SJSA1 (cell line): ENCODE measurements around the gene RNF144A. TPM values are rescaled to one million over a fixed set of nuclear protein-coding genes. Genes with fewer than 3 reads are reported as not detected.

Experiments
- DNase-seq, 2 experiments: peaks; one replicate each; pipeline ENCODE4 v3.0.0-alpha.2; 2015 to 2020; ENCODE audit warnings: low spot score in 2 of 2, low read depth in 1 of 2
- H3K27ac ChIP-seq: fragments of 250-450 bp; sonication (Bioruptor Pico); 2 replicates; pipeline ENCODE4 v1.5.1; 2020; ENCODE audit warnings: mild to moderate bottlenecking, moderate library complexity
- H3K27me3 ChIP-seq: fragments of 250-450 bp; sonication (Bioruptor Pico); replicated peaks from 2 replicates; pipeline ENCODE4 v1.5.1; 2020; ENCODE audit warnings: mild to moderate bottlenecking, moderate library complexity
- H3K36me3 ChIP-seq: fragments of 250-450 bp; sonication (Bioruptor Pico); 2 replicates; pipeline ENCODE4 v1.5.1; 2020; ENCODE audit warnings: mild to moderate bottlenecking
- H3K4me1 ChIP-seq: fragments of 250-450 bp; sonication (Bioruptor Pico); replicated peaks from 2 replicates; pipeline ENCODE4 v1.6.1; 2021; ENCODE audit warnings: mild to moderate bottlenecking
- H3K4me3 ChIP-seq: fragments of 250-450 bp; sonication (Bioruptor Pico); 2 replicates; pipeline ENCODE4 v1.5.1; 2020; ENCODE audit warnings: mild to moderate bottlenecking
- H3K9me3 ChIP-seq: fragments of 250-450 bp; sonication (Bioruptor Pico); replicated peaks from 2 replicates; pipeline ENCODE4 v1.5.1; 2020; ENCODE audit warnings: mild to moderate bottlenecking
- total RNA-seq: library from RNA; depleted of rRNA; stranded (reverse); fragments of >200 nt; shearing (Covaris generic); gene quantifications from 2 replicates; pipeline ENCODE4 v1.2.3, GENCODE V29; 2014

The RNF144A gene
- total RNA-seq, 1 experiment from 2014 or later = 5.3 TPM

DNA sequence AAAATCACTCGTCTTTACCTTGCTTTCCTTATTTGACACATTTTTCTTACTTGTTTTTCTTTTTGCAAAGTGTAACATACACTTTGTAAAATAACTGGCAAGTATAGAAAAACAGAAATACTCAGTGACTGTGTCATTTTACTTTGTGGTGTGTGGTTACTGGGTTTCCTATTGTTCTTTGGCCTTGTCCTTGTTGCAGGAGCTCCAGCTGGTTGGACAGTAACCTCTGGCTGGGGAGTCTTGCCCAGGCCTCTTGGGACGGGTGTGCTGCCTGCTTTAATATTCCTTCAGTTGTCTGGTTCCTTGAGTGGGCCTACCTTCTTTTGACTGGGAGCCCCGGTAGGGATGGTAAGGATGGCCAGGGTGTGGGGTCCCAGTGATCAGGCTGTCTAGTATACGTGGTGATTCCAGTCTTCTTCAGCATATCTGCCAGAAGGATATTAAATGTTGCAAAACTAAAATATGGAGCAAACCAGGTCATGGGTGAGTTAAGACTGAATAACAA lies 53.8 kb downstream of the RNF144A start:
- Histone ChIP-seq H3K4me1 (no peaks in the 10 kb centered on the region), H3K4me3 (no peak overlapping the region), H3K27me3 (no peaks in the 10 kb centered on the region), H3K9me3 (no peaks in the 10 kb centered on the region), H3K36me3 (no peaks in the 10 kb centered on the region), H3K27ac (no peak overlapping the region)
- DNase-seq = no peak

DNA sequence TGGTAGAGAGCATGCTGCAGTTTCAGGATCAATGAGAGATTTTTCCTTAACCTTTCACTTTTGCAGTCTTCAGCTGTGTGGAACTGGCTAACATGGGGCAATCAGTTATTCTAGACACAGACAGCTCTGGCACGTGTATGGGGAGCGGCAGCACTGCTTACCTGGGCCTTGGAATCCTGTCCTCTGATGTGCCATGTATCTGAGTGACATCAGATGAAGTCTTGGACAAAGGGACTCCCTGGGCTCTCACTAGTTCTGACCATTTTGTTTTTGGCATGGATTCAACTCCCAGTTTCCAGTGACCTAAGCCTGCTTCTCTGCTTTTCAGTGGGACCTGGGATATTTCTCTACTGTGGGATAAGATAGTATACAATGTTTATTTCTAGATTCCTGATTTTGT lies 54.3 kb downstream of the RNF144A start:
- no peak for DNase-seq
- Histone ChIP-seq H3K27ac (no peak overlapping the region), H3K27me3 (no peaks in the 10 kb centered on the region)

DNA sequence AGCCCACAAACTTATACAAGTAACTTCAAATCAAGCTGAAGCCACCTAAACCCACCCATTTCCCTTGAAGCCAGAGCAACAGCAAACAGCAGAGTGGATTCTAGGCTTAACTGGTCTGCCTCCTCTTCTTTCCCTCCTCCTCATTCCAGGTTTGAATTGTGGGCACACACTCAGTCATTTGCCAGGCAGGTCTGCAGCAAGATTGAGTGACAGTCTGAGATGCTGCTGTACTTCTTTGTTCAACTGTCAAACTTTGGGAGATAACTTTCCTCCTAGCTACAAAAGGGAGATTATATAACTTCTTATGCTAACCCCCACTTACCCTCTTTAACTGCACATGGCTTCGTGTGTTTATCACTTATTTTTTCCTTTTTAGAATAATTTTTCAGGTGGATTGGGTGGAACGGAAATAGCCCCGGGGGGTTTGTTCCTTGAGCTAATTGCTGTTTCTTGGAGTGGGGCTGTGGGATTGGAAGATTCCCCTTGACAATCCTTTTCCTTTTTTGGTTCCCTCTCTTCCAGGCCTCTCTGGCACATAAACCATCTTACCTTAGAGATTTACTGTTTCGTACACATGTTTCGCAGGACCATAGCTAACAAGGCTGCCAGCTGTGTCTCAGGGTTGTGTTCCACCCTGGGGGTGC lies 55.0 kb downstream of the RNF144A start:
- Histone ChIP-seq H3K9me3 (no peaks in the 10 kb centered on the region), H3K4me3 (no peak overlapping the region), H3K36me3 (no peaks in the 10 kb centered on the region), H3K27ac (no peak overlapping the region), H3K4me1 (no peaks in the 10 kb centered on the region), H3K27me3 (no peaks in the 10 kb centered on the region)
- DNase-seq = no peak

More for the DNA sequence above, 54.3 kb downstream of the RNF144A start:
- Histone ChIP-seq H3K36me3 (no peaks in the 10 kb centered on the region), H3K4me3 (no peak overlapping the region), H3K9me3 (no peaks in the 10 kb centered on the region), H3K4me1 (no peaks in the 10 kb centered on the region)

DNA sequence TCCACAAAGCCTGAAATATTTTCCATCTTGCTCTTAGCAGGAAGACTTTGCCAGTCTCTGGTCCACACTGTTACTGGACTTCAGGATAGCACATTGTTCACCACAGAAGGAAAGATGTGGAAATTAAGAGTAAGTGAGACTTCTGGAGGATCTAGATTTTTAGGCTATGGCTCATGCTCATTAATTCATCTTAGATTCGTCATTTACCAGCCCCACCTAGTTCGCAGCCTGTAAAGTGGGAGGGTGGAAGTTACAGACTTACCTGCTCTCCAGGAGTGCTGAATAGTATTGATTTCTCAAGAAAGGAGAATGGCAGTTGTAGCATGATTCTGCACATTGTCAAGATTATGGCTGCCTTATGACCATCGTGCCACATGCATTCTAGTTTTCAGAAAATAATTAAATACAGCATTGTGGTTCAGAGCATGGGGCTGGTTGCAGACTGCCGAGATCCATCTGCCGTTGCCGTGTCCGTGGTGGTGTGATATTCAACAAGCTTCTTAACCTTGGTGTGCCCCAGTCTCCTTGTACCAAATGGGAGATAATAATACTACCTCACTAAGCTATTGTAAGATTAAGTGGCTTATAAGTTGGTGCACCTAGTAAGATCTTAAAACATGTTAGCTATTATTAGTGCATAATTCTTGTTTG lies 56.8 kb downstream of the RNF144A start:
- Histone ChIP-seq H3K4me3 (no peak overlapping the region), H3K4me1 (no peaks in the 10 kb centered on the region), H3K27me3 (no peaks in the 10 kb centered on the region), H3K27ac (no peak overlapping the region), H3K36me3 (no peaks in the 10 kb centered on the region), H3K9me3 (no peaks in the 10 kb centered on the region)
- no peak for DNase-seq

DNA sequence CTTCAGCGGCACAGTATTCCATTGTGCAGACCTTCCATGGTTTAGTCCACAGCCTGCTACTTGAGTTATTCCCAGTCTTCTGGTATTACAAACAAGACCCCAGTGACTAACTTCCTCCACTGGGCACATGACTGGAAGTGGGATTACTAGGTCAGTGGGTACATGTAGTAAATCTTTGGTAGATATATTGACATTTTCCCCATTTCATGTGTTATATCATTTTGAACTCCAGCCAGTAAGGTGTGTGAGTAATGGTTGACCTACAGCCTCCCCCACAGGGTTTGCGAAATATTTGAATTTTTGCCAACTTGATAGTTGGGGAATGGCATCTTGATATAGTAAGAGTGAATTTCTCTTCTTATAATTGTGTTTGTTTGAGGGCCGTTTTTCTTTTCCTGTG lies 58.8 kb downstream of the RNF144A start:
- Histone ChIP-seq H3K27ac (no peak overlapping the region), H3K36me3 (no peaks in the 10 kb centered on the region), H3K9me3 (no peaks in the 10 kb centered on the region), H3K4me1 (no peaks in the 10 kb centered on the region), H3K27me3 (no peaks in the 10 kb centered on the region), H3K4me3 (no peak overlapping the region)
- no peak for DNase-seq

DNA sequence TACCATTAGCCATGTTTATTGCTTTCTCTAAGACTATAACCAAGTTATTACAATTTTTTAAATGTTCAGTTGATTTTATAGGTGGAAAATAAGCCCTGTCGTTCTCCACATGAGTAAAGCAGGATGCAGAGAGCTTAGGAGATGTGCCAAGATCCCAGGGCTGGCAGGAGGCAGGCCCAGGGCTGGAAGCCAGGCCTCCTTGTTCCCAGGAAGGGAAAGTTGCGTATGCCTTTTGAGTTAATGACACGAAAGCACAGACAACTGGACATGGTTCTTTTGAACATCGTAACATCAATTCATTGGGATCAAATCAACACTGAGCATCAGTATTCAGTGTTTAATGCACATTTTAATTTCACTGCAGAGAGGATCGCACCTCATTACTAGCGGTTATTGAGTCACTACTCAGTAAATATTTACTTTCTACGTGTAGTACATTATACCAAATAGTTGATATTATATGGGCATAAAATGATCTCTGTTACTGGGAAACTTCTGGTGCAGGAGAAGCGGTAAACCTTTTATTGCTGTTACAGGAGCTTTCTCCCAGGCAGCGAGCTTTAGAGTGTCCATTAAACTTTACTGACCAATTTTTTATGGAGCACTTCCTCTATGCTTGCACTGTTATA lies 60.0 kb downstream of the RNF144A start:
- no peaks in the 10 kb centered on the region for H3K9me3 ChIP-seq
- DNase-seq = no peak

DNA sequence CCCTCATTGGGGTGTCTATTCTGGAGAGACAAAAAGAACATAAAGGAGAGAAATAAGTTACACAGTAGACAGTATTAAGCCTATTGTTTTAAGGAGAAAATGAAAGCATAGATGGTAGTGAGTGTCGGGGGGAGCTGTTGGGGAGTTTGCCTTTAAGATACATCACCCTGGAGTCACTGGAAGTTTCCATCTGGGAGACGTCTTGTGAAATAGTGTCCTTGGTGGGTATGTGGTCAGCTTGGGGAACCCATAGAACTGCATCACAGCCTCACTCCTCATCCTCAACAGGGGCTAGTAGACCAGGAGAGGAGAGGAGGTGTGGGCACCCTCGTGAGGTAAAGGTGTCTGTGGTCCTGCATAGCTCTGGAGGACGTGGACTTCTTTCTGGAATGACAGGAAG lies 60.6 kb downstream of the RNF144A start:
- H3K4me3 ChIP-seq = no peak overlapping the region
- H3K9me3 ChIP-seq = no peaks in the 10 kb centered on the region
- DNase-seq = no peak

More for the DNA sequence above, 60.0 kb downstream of the RNF144A start:
- Histone ChIP-seq H3K4me3 (no peak overlapping the region), H3K27ac (no peak overlapping the region), H3K36me3 (no peaks in the 10 kb centered on the region), H3K27me3 (no peaks in the 10 kb centered on the region), H3K4me1 (no peaks in the 10 kb centered on the region)

DNA sequence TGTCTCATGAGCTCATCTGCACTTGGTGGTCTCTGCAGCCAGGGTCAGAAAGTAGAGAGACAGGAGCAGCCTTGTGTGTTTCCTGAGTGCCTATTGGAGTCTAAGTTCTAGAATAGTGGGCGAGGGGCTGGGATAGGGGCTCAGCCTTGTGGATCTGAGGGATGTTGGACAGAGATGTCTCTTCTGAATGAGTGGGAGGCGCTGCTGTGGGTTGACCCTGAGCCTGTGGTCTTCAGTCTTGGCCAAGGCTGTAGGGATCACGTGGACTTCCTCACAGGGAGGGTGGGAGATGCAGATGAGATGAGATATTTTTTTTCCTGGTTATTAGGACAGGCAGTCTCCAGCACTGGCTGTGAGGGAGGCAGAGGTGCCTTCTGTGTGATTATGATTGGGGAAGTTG lies 61.8 kb downstream of the RNF144A start:
- Histone ChIP-seq H3K27ac (no peak overlapping the region), H3K9me3 (no peaks in the 10 kb centered on the region), H3K4me3 (no peak overlapping the region), H3K4me1 (no peaks in the 10 kb centered on the region; the same call in 1 of the 2 replicates), H3K27me3 (no peaks in the 10 kb centered on the region), H3K36me3 (no peaks in the 10 kb centered on the region)
- DNase-seq = no peak

More for the DNA sequence above, 60.6 kb downstream of the RNF144A start:
- Histone ChIP-seq H3K4me1 (no peaks in the 10 kb centered on the region; the same call in 1 of the 2 replicates), H3K27ac (no peak overlapping the region), H3K36me3 (no peaks in the 10 kb centered on the region), H3K27me3 (no peaks in the 10 kb centered on the region)

DNA sequence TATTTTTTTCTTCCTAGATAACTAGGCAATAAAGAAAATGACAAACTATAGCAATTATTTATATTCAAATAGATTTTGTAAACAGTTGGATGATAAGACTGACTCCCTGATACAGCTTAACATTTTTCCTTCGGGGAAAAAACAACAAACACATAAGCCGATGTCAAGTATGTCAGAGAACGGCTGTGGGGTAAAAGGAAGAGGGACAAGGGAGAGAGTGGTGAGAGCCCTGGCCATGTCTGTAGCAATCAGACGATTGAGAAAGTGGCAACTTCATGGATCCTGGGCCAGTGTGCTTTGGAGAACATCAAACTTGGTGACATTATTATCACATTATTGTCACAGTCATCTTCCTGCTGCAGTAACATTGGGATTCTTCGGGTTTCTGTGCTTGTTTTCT lies 65.2 kb downstream of the RNF144A start:
- Histone ChIP-seq H3K27me3 (no peaks in the 10 kb centered on the region), H3K9me3 (no peaks in the 10 kb centered on the region), H3K27ac (no peak overlapping the region), H3K4me3 (no peak overlapping the region), H3K36me3 (no peaks in the 10 kb centered on the region), H3K4me1 (no peaks in the 10 kb centered on the region; the same call in 1 of the 2 replicates)
- no peak for DNase-seq

DNA sequence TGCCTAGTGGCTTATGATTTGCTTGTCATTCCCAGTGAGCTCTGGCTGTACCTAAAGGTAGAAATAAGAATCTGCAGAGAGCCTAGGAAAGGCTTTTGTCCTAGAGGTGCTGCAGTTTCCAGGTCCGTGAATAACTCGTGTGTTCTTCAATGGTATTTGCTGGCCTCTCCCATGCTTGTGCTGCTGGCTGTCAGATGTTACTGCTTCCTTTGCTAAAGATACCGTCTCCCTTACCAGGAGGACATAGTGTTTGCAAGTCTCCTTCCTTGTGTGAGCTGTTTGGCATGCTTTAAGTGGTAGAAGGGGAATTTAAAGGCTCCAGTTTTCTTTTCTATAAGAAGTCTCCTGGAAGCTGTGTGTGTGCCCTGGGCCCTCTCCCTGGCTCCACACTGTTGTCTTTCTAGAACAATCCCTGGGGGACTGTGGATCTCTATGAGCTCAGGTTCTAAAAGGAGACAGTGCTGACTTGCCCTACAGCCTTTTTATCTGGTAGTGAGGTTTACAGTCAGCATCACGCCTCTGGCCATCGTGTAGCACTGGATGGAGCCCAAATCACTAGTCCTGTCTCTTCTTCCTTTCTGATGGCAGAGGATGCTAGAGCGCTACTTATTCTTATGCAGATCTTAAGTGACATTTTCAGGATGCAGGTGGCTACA lies 65.8 kb downstream of the RNF144A start:
- Histone ChIP-seq H3K4me1 (no peaks in the 10 kb centered on the region; the same call in 1 of the 2 replicates), H3K4me3 (no peak overlapping the region), H3K36me3 (no peaks in the 10 kb centered on the region), H3K9me3 (no peaks in the 10 kb centered on the region), H3K27me3 (no peaks in the 10 kb centered on the region), H3K27ac (no peak overlapping the region)
- no peak for DNase-seq

DNA sequence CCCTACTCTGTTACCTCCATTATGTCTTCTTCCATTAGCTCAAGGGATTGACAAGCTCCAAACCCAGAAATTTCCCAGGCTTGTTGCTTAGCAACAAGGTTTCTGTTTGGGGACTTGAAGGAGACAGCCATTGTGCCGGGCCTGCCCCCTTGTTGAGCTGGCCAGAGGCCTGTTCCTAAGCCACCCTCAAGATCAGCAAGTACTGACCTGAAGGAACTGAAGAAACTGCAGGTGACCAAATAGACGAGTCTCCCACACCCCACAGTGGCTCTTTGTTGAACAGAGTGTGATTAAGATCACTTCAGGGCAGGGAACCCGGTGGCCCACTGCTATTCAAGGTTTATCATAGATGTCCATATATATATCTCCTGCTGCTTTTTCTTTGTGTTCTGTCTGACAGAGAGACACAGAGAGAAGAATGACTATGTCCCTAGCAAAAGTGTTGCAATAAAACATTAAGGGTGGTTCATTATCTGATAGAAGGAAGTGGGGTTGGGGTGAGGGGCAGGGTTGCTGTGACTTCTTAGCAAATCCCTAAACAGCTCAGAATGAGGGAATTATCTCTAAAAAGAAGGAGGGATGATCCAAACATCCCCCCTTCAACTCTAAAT lies 69.2 kb downstream of the RNF144A start:
- Histone ChIP-seq H3K27ac (no peak overlapping the region), H3K4me1 (no peaks in the 10 kb centered on the region; the same call in 1 of the 2 replicates), H3K27me3 (no peaks in the 10 kb centered on the region), H3K36me3 (no peaks in the 10 kb centered on the region), H3K4me3 (no peak overlapping the region), H3K9me3 (no peaks in the 10 kb centered on the region)
- no peak for DNase-seq

DNA sequence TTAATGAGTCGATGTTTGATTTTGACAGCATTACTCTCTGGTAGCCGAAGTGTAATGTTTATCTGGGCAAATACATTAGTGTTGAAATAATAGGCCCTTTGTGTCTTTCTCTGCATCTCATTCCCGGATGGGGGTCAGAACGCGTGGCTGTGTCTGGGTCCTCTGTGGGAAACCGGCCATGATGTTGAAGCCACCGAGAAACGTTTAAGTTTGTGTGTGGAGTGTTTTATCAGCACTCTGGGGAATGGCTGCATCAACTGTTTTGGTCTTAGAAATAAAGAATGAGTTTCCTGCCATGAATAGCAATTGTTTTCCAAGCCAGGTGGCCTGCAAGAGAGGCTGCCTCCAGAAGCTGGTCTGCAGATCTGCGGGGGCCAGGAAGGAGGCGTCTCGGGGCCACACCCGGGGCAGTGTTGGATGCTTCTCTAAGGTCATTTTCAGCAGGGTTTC lies 69.7 kb downstream of the RNF144A start:
- Histone ChIP-seq H3K4me3 (no peak overlapping the region), H3K9me3 (no peaks in the 10 kb centered on the region), H3K36me3 (no peaks in the 10 kb centered on the region), H3K27me3 (no peaks in the 10 kb centered on the region), H3K27ac (no peak overlapping the region), H3K4me1 (no peaks in the 10 kb centered on the region; the same call in 1 of the 2 replicates)
- DNase-seq = no peak

DNA sequence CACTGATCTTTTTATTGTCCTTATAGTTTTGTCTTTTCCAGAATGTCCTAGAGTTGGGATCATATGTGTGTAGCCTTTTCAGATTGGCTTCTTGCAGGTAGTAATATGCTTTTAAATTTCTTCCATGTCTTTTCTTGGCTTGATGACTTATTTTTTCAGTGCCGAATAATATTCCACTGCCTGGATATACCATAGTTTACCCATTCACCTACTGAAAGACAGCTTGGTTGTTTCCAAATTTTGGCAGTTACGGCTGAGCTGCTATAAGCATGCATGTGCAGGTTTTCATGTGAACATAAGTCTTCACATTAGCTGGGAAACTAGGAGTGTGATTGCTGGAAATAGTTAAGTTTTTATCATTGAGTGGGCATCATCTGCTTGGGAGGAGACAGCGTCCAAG lies 73.7 kb downstream of the RNF144A start:
- Histone ChIP-seq H3K36me3 (no peaks in the 10 kb centered on the region), H3K4me1 (no peaks in the 10 kb centered on the region), H3K9me3 (no peaks in the 10 kb centered on the region), H3K4me3 (no peak overlapping the region), H3K27me3 (no peaks in the 10 kb centered on the region), H3K27ac (no peak overlapping the region)
- no peak for DNase-seq
